Subcutaneous abdominal adipose tissue (tissue), 5 donors: ENCODE measurements around the gene REN.

ENCODE experiments used
- H3K27ac ChIP-seq: one replicate; pipeline ENCODE4 v1.7.0; 2013; ENCODE audit warnings: low read depth, mild to moderate bottlenecking, inconsistent platforms, low read length, moderate library complexity
- H3K27me3 ChIP-seq, 5 donors: one replicate each; pipeline ENCODE4 v1.7.0; 2013; ENCODE audit warnings: low read length in 5 of 5, inconsistent platforms in 1 of 5; ENCODE audit not compliant: control insufficient read depth in 5 of 5, insufficient read depth in 4 of 5
- H3K36me3 ChIP-seq, 5 donors: one replicate each; pipeline ENCODE4 v1.7.0; 2013; ENCODE audit warnings: low read length in 5 of 5; ENCODE audit not compliant: control insufficient read depth in 5 of 5, insufficient read depth in 5 of 5
- H3K4me1 ChIP-seq, 5 donors: one replicate each; pipeline ENCODE4 v1.7.0; 2013; ENCODE audit warnings: low read length in 5 of 5, mild to moderate bottlenecking in 3 of 5, moderate library complexity in 1 of 5; ENCODE audit not compliant: control insufficient read depth in 5 of 5, insufficient read depth in 5 of 5
- H3K4me3 ChIP-seq, 5 donors: one replicate each; pipeline ENCODE4 v1.7.0; 2013; ENCODE audit warnings: low read length in 5 of 5, low read depth in 1 of 5
- H3K9ac ChIP-seq, 5 donors: one replicate each; pipeline ENCODE4 v1.7.0; 2013; ENCODE audit warnings: low read length in 5 of 5, mild to moderate bottlenecking in 4 of 5, moderate library complexity in 3 of 5
- H3K9me3 ChIP-seq, 5 donors: one replicate each; pipeline ENCODE4 v1.7.0; 2013; ENCODE audit warnings: low read length in 5 of 5; ENCODE audit not compliant: control insufficient read depth in 5 of 5
- donor health status: healthy.
- donor health status: healthy.
- donor health status: healthy.
- donor health status: healthy.
- donor health status: healthy.

REN gene

GRCh38 chr1:204202481-204202880 lies 36.3 kb upstream of the REN start:
- peaks cover 7 to 26% (median 12%) of the 10 kb centered on the region in 5 donors for H3K27me3 ChIP-seq
- H3K36me3 ChIP-seq = no peaks in the 10 kb centered on the region
- no peaks in the 10 kb centered on the region for H3K9me3 ChIP-seq
- no peak overlapping the region for H3K9ac ChIP-seq
- no peak overlapping the region for H3K27ac ChIP-seq
- no peak overlapping the region for H3K4me3 ChIP-seq
- H3K4me1 ChIP-seq = peaks cover 0 to 27% (median 12%) of the 10 kb centered on the region in 5 donors

- Histone ChIP-seq H3K4me1 (peaks cover 0 to 23% (median 8%) of the 10 kb centered on the region in 5 donors), H3K27ac (no peak overlapping the region), H3K4me3 (no peak overlapping the region), H3K9ac (no peak overlapping the region), H3K36me3 (no peaks in the 10 kb centered on the region), H3K9me3 (no peaks in the 10 kb centered on the region), H3K27me3 (peaks cover 7 to 31% (median 13%) of the 10 kb centered on the region in 5 donors)
Observed at GRCh38 chr1:204201348-204202040, 35.4 kb upstream of the REN start.

GRCh38 chr1:204199579-204199978 lies 33.4 kb upstream of the REN start:
- H3K27me3 ChIP-seq = peaks cover 7 to 47% (median 28%) of the 10 kb centered on the region in 5 donors

GRCh38 chr1:204198348-204199340 lies 32.5 kb upstream of the REN start:
- no peak overlapping the region for H3K27ac ChIP-seq
- no peaks in the 10 kb centered on the region for H3K36me3 ChIP-seq
- H3K4me1 ChIP-seq = peaks cover 0 to 18% (median 8%) of the 10 kb centered on the region in 5 donors
- H3K4me3 ChIP-seq = no peak overlapping the region
- H3K9ac ChIP-seq = peak overlapping the region in 1 of 5 donors; percentile 33
- H3K9me3 ChIP-seq = no peaks in the 10 kb centered on the region
- H3K27me3 ChIP-seq = peaks cover 7 to 45% (median 28%) of the 10 kb centered on the region in 5 donors

More at GRCh38 chr1:204199579-204199978, 33.4 kb upstream of the REN start:
- Histone ChIP-seq H3K9ac (no peak overlapping the region), H3K4me3 (no peak overlapping the region), H3K9me3 (no peaks in the 10 kb centered on the region), H3K36me3 (no peaks in the 10 kb centered on the region), H3K27ac (no peak overlapping the region), H3K4me1 (peaks cover 0 to 18% (median 8%) of the 10 kb centered on the region in 5 donors)

- no peaks in the 10 kb centered on the region for H3K9me3 ChIP-seq
- no peak overlapping the region for H3K9ac ChIP-seq
- no peak overlapping the region for H3K4me3 ChIP-seq
- H3K27me3 ChIP-seq = peaks cover 0 to 41% (median 16%) of the 10 kb centered on the region in 5 donors
- no peak overlapping the region for H3K27ac ChIP-seq
- H3K36me3 ChIP-seq = no peaks in the 10 kb centered on the region
- H3K4me1 ChIP-seq = peaks cover 0 to 18% (median 8%) of the 10 kb centered on the region in 5 donors
Observed at GRCh38 chr1:204197068-204197467, 30.9 kb upstream of the REN start.

GRCh38 chr1:204196068-204196795 lies 30.1 kb upstream of the REN start, which contains the start of gene KISS1:
TSS of gene KISS1 (minus strand) at chr1:204196491. CDS start at chr1:204192876, 3,615 bp downstream.
- Histone ChIP-seq H3K9ac (no peak within 1 kb of the TSS), H3K4me3 (no peak within 1 kb of the TSS), H3K36me3 (no peaks in the 10 kb centered on the region), H3K4me1 (peaks cover 0 to 18% (median 8%) of the 10 kb centered on the region in 5 donors), H3K9me3 (no peaks in the 10 kb centered on the region), H3K27me3 (peaks cover 0 to 37% (median 14%) of the 10 kb centered on the region in 5 donors), H3K27ac (no peak within 1 kb of the TSS)

- H3K27ac ChIP-seq = no peak overlapping the region
- peaks cover 0 to 22% (median 12%) of the 10 kb centered on the region in 5 donors for H3K4me1 ChIP-seq
Observed at GRCh38 chr1:204194771-204195170, 28.6 kb upstream of the REN start.

GRCh38 chr1:204194080-204194479 lies 27.9 kb upstream of the REN start:
- H3K4me1 ChIP-seq = peaks cover 0 to 18% (median 12%) of the 10 kb centered on the region in 5 donors
- H3K27ac ChIP-seq = no peak overlapping the region
- H3K9me3 ChIP-seq = no peaks in the 10 kb centered on the region
- peaks cover 0 to 41% (median 19%) of the 10 kb centered on the region in 5 donors for H3K27me3 ChIP-seq
- H3K36me3 ChIP-seq = no peaks in the 10 kb centered on the region
- no peak overlapping the region for H3K9ac ChIP-seq
- no peak overlapping the region for H3K4me3 ChIP-seq

More at GRCh38 chr1:204194771-204195170, 28.6 kb upstream of the REN start:
- H3K9me3 ChIP-seq = no peaks in the 10 kb centered on the region
- no peak overlapping the region for H3K9ac ChIP-seq
- H3K36me3 ChIP-seq = no peaks in the 10 kb centered on the region
- peaks cover 0 to 36% (median 14%) of the 10 kb centered on the region in 5 donors for H3K27me3 ChIP-seq
- H3K4me3 ChIP-seq = no peak overlapping the region

GRCh38 chr1:204192589-204193352 lies 26.6 kb upstream of the REN start:
- no peak overlapping the region for H3K4me3 ChIP-seq
- H3K27me3 ChIP-seq = peaks cover 7 to 54% (median 26%) of the 10 kb centered on the region in 5 donors
- H3K9me3 ChIP-seq = no peaks in the 10 kb centered on the region
- H3K36me3 ChIP-seq = no peaks in the 10 kb centered on the region
- no peak overlapping the region for H3K27ac ChIP-seq
- H3K4me1 ChIP-seq = peaks cover 0 to 9% (median 4%) of the 10 kb centered on the region in 5 donors
- H3K9ac ChIP-seq = no peak overlapping the region
